HepG2 (cell line): ENCODE results near the gene VRK2. TPM values are rescaled to one million over a fixed set of nuclear protein-coding genes. Genes with fewer than 3 reads are reported as not detected.

Experiments
- ATAC-seq: fragments of 200-7000 bp; cut with Tn5 transposase; 3 replicates; pipeline ENCODE4 v1.9.1; 2020; ENCODE audit warnings: mild to moderate bottlenecking, moderate library complexity
- BruUV-seq: library from RNA; stranded (reverse); fragments of 400-500 nt; replicated peaks from 2 replicates; lab custom pipeline; 2021; lab: Mats Ljungman, UMichigan
- CTCF ChIA-PET: fragments of 300-600 bp; formaldehyde crosslinking; extraction: SDS; loops from one replicate; lab custom pipeline; 2021; ENCODE audit warnings: low total read pairs, inconsistent platforms, low intra/inter-chr PET ratio; lab: Yijun Ruan, JAX
- POLR2A ChIA-PET: fragments of 350-600 bp; sonication (Branson Sonifier 250); formaldehyde crosslinking; loops from one replicate; lab custom pipeline; 2020; ENCODE audit warnings: antibody characterized with exemption, inconsistent platforms; lab: Yijun Ruan, JAX
- DNase-seq: peaks from one replicate; pipeline ENCODE4 v3.0.0-alpha.2; 2015; ENCODE audit warnings: low spot score
- FAIRE-seq: peaks from 3 replicates; lab custom pipeline; 2011; peaks lifted over from hg19 to GRCh38; lab: Jason Lieb, UNC
- H2AFZ ChIP-seq: one replicate; pipeline ENCODE4 v1.6.1; 2011; ENCODE audit warnings: low read length, inconsistent platforms
- H3K27ac ChIP-seq: fragments of 300-600 bp; 3 replicates; pipeline ENCODE4 v1.8.0; 2011; ENCODE audit warnings: mixed run types, mild to moderate bottlenecking, mixed read lengths, low read length, inconsistent platforms; ENCODE audit not compliant: insufficient read depth; ENCODE audit errors: extremely low read length
- H3K27me3 ChIP-seq, 2 experiments: fragments of 200-600 bp in 1 of 2; 2 replicates in 1 of 2; 3 replicates in 1 of 2; pipeline versions ENCODE4 v1.6.0 to v1.8.0; 2011; ENCODE audit warnings: low read length in 2 of 2, mild to moderate bottlenecking in 2 of 2, moderate library complexity in 2 of 2, inconsistent platforms in 1 of 2; ENCODE audit not compliant: insufficient read depth in 2 of 2, control insufficient read depth in 1 of 2
- H3K36me3 ChIP-seq, 2 experiments: fragments of 200-600 bp in 1 of 2; replicated peaks in 1 of 2; 2 replicates in 1 of 2; 3 replicates in 1 of 2; pipeline versions ENCODE4 v1.5.1 to v1.8.0; 2011; ENCODE audit warnings: low read length in 2 of 2, inconsistent platforms in 1 of 2; ENCODE audit not compliant: insufficient read depth in 2 of 2, control insufficient read depth in 1 of 2
- H3K4me1 ChIP-seq: 2 replicates; pipeline ENCODE4 v1.5.1; 2012; ENCODE audit warnings: low read length, inconsistent platforms; ENCODE audit not compliant: insufficient read depth
- H3K4me2 ChIP-seq: 2 replicates; pipeline ENCODE4 v1.6.0; 2011; ENCODE audit warnings: low read depth, low read length, inconsistent platforms
- H3K4me3 ChIP-seq, 3 experiments: fragments of 200-600 bp in 1 of 3; sonication (generic), shearing (Covaris generic) in 1 of 3; replicated peaks in 1 of 3; 2 replicates each; pipeline ENCODE4 v1.5.1; 2011 to 2016; ENCODE audit warnings: low read length in 3 of 3, inconsistent platforms in 2 of 3, low read depth in 2 of 3, mild to moderate bottlenecking in 2 of 3, control low read depth in 1 of 3, mixed read lengths in 1 of 3; ENCODE audit not compliant: insufficient read depth in 1 of 3
- H3K79me2 ChIP-seq: one replicate; pipeline ENCODE4 v1.6.1; 2011; ENCODE audit warnings: low read length, inconsistent platforms; ENCODE audit not compliant: insufficient read depth
- H3K9ac ChIP-seq: 2 replicates; pipeline ENCODE4 v1.6.0; 2011; ENCODE audit warnings: mild to moderate bottlenecking, low read depth, low read length, inconsistent platforms; ENCODE audit not compliant: insufficient read depth
- H3K9me3 ChIP-seq: 2 replicates; pipeline ENCODE4 v1.5.1; 2012; ENCODE audit warnings: mild to moderate bottlenecking, low read length
- H4K20me1 ChIP-seq: 2 replicates; pipeline ENCODE4 v1.6.0; 2011; ENCODE audit warnings: inconsistent platforms, mild to moderate bottlenecking, low read length, moderate library complexity; ENCODE audit not compliant: insufficient read depth
- CREM ChIP-seq, 2 experiments: sonication (generic) in 1 of 2; formaldehyde crosslinking in 1 of 2; IDR thresholded peaks; 2 replicates each; pipeline versions ENCODE4 v1.4.0 to v1.6.1; 2016 to 2020; ENCODE audit warnings: antibody characterized with exemption in 1 of 2, mild to moderate bottlenecking in 1 of 2, missing genetic modification reagents in 1 of 2
- GPN1 ChIP-seq: sonication (generic); formaldehyde crosslinking; IDR thresholded peaks from 2 replicates; pipeline ENCODE4 v1.5.1; 2020; ENCODE audit warnings: missing genetic modification reagents, borderline replicate concordance
- HMG20A ChIP-seq: IDR thresholded peaks from 2 replicates; pipeline ENCODE4 v1.6.1; 2016; ENCODE audit warnings: borderline replicate concordance
- KAT8 ChIP-seq: IDR thresholded peaks from 2 replicates; pipeline ENCODE4 v1.6.1; 2016; ENCODE audit warnings: missing genetic modification reagents, missing compliant biosample characterization
- KDM6A ChIP-seq: IDR thresholded peaks from 2 replicates; pipeline ENCODE4 v1.6.1; 2016; ENCODE audit warnings: low read depth
- RBAK ChIP-seq: sonication (generic); formaldehyde crosslinking; IDR thresholded peaks from 2 replicates; pipeline ENCODE4 v1.5.1; 2020; ENCODE audit warnings: mild to moderate bottlenecking, missing genetic modification reagents
- TOPORS ChIP-seq: sonication (generic); formaldehyde crosslinking; IDR thresholded peaks from 2 replicates; pipeline ENCODE4 v1.8.0; 2023; ENCODE audit warnings: mild to moderate bottlenecking, missing genetic modification reagents
- ZNF280B ChIP-seq: sonication (generic); formaldehyde crosslinking; IDR thresholded peaks from 2 replicates; pipeline ENCODE4 v1.5.0; 2020; ENCODE audit warnings: missing genetic modification reagents, mild to moderate bottlenecking, borderline replicate concordance
- ZNF431 ChIP-seq: sonication (generic); formaldehyde crosslinking; IDR thresholded peaks from 2 replicates; pipeline ENCODE4 v1.9.0; 2022; ENCODE audit warnings: missing genetic modification reagents, low read depth, mild to moderate bottlenecking, borderline replicate concordance
- ZNF484 ChIP-seq: sonication (generic); formaldehyde crosslinking; IDR thresholded peaks from 2 replicates; pipeline ENCODE4 v1.5.1; 2020; ENCODE audit warnings: mild to moderate bottlenecking, low read depth, missing genetic modification reagents, borderline replicate concordance
- ZNF549 ChIP-seq: sonication (generic); formaldehyde crosslinking; IDR thresholded peaks from 2 replicates; pipeline ENCODE4 v1.5.0; 2020; ENCODE audit warnings: missing genetic modification reagents
- ZNF558 ChIP-seq: sonication (generic); formaldehyde crosslinking; IDR thresholded peaks from 2 replicates; pipeline ENCODE4 v1.9.0; 2022; ENCODE audit warnings: mild to moderate bottlenecking, missing genetic modification reagents, borderline replicate concordance
- ZNF839 ChIP-seq: sonication (generic); formaldehyde crosslinking; IDR thresholded peaks from 2 replicates; pipeline ENCODE4 v1.4.0; 2020; ENCODE audit warnings: missing genetic modification reagents, mild to moderate bottlenecking, borderline replicate concordance
- WGBS: methylation state at CpG from one replicate; pipeline ENCODE4 v1.1.6; 2017; ENCODE audit warnings: low lambda C conversion rate; 5-methylcytosine and 5-hydroxymethylcytosine counted together
- in situ Hi-C: cut with HindIII; loops from 2 replicates; pipeline ENCODE4 v1.10.0; 2017; ENCODE audit warnings: low pct_unique_long_range_greater_than_20kb; ENCODE audit not compliant: extremely low pct_ligation_motif_present
- intact Hi-C: fragments of 100-400 bp; cut with micrococcal nuclease; formaldehyde crosslinking; loops from one replicate; pipeline ENCODE4 v1.10.0; 2022; ENCODE audit not compliant: unreplicated experiment
- polyA plus RNA-seq, 8 experiments: library from polyadenylated mRNA; depleted of rRNA in 3 of 8; stranded (reverse) in 7 of 8; unstranded in 1 of 8; fragments of >200 nt; fragmentation: Illumina TruSeq in 4 of 8; extraction: Trizol in 4 of 8; gene quantifications; 2 replicates each; pipeline versions ENCODE4 v1.2.1 to v1.2.3, GENCODE V29; 2011 to 2016; ENCODE audit warnings: low read depth in 4 of 8, missing spikeins in 1 of 8, mixed read lengths in 1 of 8; ENCODE audit not compliant: insufficient read depth in 1 of 8
- total RNA-seq, 5 experiments: library from RNA; depleted of rRNA; stranded (reverse); fragments of >200 nt; fragmentation: Illumina TruSeq; extraction: Trizol; gene quantifications; 2 replicates each; pipeline ENCODE4 v1.2.3, GENCODE V29; 2016; ENCODE audit warnings: low read depth in 1 of 5

Gene VRK2
- total and polyA plus RNA-seq, 2 of the 13 experiments (the other 11 are each of a cell fraction or from before 2014, with no cell fraction given), result 13.3 to 29.1 TPM

DNA sequence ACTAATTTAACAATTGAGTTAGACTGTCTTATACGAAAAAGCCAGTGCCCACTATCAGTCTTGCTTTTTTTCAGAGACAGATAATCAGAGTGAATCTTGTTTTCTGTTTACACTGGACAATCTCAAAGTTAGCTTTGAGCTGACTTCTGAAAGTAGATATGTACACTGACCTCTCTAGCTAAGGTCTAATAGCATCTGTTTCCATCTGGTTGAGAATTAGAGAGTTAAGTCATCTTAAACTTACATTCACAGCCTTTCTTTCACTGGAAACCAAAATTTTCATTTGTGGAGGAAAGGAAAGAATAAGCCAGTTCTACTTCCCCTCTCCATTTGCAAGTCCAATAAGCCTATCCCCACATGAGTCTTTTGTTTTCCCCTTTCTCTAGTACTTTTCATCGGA is 89.3 kb downstream of the VRK2 start:
- peaks cover 1 to 10% of the 10 kb centered on the region in 2 experiments; a peak in 3 of 5 replicates for H3K36me3 ChIP-seq
- no peak for FAIRE-seq

More for the DNA sequence above, 89.3 kb downstream of the VRK2 start:
- Histone ChIP-seq H3K4me1 (no peaks in the 10 kb centered on the region), H3K9me3 (no peaks in the 10 kb centered on the region), H2AFZ (no peak overlapping the region), H3K4me3 (no peak overlapping the region), H3K27me3 (no peaks in the 10 kb centered on the region), H3K4me2 (no peak overlapping the region), H3K79me2 (no peaks in the 10 kb centered on the region), H3K9ac (no peak overlapping the region), H4K20me1 (no peaks in the 10 kb centered on the region), H3K27ac (no peak overlapping the region)
- ATAC-seq (no peak), DNase-seq (no peak)
- 95% methylated on average over 2 of the region's 2 CpGs for WGBS
- intact Hi-C loops, result loop anchor here (10.0 kb wide), 1 partner anchor 229 kb away; no protein-coding TSS in a partner anchor
- BruUV-seq, result no TSS peak
- POLR2A ChIA-PET, result no interaction called here
- TF ChIP-seq ZNF549 (CRISPR knock-in tag), result no peak
- TF ChIP-seq ZNF280B, result no peak
- TF ChIP-seq GPN1 (CRISPR knock-in tag), result no peak
- no peak for TF ChIP-seq ZNF558 (CRISPR knock-in tag)
- TF ChIP-seq ZNF839 (CRISPR knock-in tag), result no peak
- no peak for TF ChIP-seq KAT8 (CRISPR knock-in tag)
- TF ChIP-seq HMG20A (CRISPR knock-in tag), result no peak
- no peak for TF ChIP-seq ZNF484 (CRISPR knock-in tag)
- TF ChIP-seq CREM (IDR thresholded peaks at IDR 0.05), result no peak
- TF ChIP-seq CREM (CRISPR knock-in tag; IDR thresholded peaks at IDR 0.05), result no peak
- no peak for TF ChIP-seq KDM6A (CRISPR knock-in tag)
- no peak for TF ChIP-seq TOPORS (CRISPR knock-in tag)
- TF ChIP-seq ZNF431 (CRISPR knock-in tag), result no peak
- TF ChIP-seq RBAK (CRISPR knock-in tag), result no peak
- in situ Hi-C loops, result no loop called here
- CTCF ChIA-PET, result no interaction called here
